ENCODE results near the gene CPVL.

DNA sequence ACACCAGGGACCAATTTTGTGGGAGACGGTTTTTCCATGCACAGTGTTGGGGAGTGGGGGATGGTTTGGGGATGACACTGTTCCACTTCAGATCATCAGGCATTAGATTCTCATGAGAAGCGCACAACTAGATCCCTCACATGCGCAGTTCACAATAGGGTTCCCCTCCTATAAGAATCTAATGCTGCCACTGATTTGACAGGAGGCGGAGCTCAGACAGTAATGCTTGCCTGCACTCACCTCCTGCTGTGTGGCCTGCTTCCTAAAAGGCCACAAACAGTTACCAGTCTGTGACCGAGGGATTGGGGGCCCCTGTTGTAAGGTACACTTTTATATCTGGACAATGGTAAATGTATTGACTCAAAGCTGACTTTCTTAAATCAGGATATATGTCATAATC, 142.6 kb downstream of the CPVL start:
- TF ChIP-seq, protein P1, sequence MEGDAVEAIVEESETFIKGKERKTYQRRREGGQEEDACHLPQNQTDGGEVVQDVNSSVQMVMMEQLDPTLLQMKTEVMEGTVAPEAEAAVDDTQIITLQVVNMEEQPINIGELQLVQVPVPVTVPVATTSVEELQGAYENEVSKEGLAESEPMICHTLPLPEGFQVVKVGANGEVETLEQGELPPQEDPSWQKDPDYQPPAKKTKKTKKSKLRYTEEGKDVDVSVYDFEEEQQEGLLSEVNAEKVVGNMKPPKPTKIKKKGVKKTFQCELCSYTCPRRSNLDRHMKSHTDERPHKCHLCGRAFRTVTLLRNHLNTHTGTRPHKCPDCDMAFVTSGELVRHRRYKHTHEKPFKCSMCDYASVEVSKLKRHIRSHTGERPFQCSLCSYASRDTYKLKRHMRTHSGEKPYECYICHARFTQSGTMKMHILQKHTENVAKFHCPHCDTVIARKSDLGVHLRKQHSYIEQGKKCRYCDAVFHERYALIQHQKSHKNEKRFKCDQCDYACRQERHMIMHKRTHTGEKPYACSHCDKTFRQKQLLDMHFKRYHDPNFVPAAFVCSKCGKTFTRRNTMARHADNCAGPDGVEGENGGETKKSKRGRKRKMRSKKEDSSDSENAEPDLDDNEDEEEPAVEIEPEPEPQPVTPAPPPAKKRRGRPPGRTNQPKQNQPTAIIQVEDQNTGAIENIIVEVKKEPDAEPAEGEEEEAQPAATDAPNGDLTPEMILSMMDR (IDR thresholded peaks at IDR 0.05) = no peak
- no peak for TF ChIP-seq POLR2A (IDR thresholded peaks at IDR 0.05)

All from heart left ventricle (tissue), 13 donors.